ENCODE data around the gene NGB. TPM values are rescaled to one million over a fixed set of nuclear protein-coding genes. Genes with fewer than 3 reads are reported as not detected.

The NGB gene
- total and polyA plus RNA-seq, 2 of the 8 experiments (the other 6 are each of a cell fraction or from before 2014, with no cell fraction given) = 0.30 to 0.60 TPM

- no peak overlapping the region for H2BK20ac ChIP-seq (ENCODE audit: low read length)
- H3K4ac ChIP-seq (replicated peaks; ENCODE audit: insufficient read length, low read depth, low read length) = no peak overlapping the region
- H3K4me1 ChIP-seq (replicated peaks in 1 of 4; ENCODE audit: control insufficient read depth in 3 of 4, insufficient read depth in 4 of 4, low read length in 3 of 4) = no peaks in the 10 kb centered on the region
- no peak overlapping the region for H3K14ac ChIP-seq (ENCODE audit: insufficient read length)
- H3K27me3 ChIP-seq (replicated peaks in 1 of 4; ENCODE audit: control insufficient read depth in 3 of 4, extremely low read depth in 1 of 4, insufficient read depth in 3 of 4, low read length in 3 of 4) = no peaks in the 10 kb centered on the region
- no peak overlapping the region for H3K4me3 ChIP-seq (ENCODE audit: extremely low read depth in 1 of 4, insufficient read depth in 2 of 4, low read depth in 3 of 4, low read length in 4 of 4)
- H3K27ac ChIP-seq (ENCODE audit: low read depth, low read length) = no peak overlapping the region
- no peak overlapping the region for H4K5ac ChIP-seq (ENCODE audit: insufficient read length, low read depth, low read length)
- FAIRE-seq = no peak
- DNase-seq (ENCODE audit: low read depth in 1 of 2, low spot score in 2 of 2) = no peak
- ChIA-PET CTCF (ENCODE audit: partially characterized antibody) (interaction anchor here (0.9 to 3.2 kb wide), 8 partner anchors 11 to 107 kb away, joined by 3 to 13 read pairs (median 4); partner anchors contain the start of genes GSTZ1 and POMT2), POLR2A (ENCODE audit: partially characterized antibody) (no interaction called here)
- H3K56ac ChIP-seq (replicated peaks; ENCODE audit: insufficient read length, low read depth, low read length) = no peak overlapping the region
- H2BK15ac ChIP-seq (ENCODE audit: low read length) = no peak overlapping the region
- H2BK12ac ChIP-seq (ENCODE audit: low read depth, low read length) = no peak overlapping the region
- H2AK5ac ChIP-seq (ENCODE audit: low read depth, low read length) = no peak overlapping the region
- TF ChIP-seq, protein P1, sequence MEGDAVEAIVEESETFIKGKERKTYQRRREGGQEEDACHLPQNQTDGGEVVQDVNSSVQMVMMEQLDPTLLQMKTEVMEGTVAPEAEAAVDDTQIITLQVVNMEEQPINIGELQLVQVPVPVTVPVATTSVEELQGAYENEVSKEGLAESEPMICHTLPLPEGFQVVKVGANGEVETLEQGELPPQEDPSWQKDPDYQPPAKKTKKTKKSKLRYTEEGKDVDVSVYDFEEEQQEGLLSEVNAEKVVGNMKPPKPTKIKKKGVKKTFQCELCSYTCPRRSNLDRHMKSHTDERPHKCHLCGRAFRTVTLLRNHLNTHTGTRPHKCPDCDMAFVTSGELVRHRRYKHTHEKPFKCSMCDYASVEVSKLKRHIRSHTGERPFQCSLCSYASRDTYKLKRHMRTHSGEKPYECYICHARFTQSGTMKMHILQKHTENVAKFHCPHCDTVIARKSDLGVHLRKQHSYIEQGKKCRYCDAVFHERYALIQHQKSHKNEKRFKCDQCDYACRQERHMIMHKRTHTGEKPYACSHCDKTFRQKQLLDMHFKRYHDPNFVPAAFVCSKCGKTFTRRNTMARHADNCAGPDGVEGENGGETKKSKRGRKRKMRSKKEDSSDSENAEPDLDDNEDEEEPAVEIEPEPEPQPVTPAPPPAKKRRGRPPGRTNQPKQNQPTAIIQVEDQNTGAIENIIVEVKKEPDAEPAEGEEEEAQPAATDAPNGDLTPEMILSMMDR (IDR thresholded peaks at IDR 0.05; ENCODE audit: control extremely low read depth in 1 of 3, insufficient read depth in 1 of 3, low read depth in 1 of 3, low read length in 3 of 3) = no peak
- TF ChIP-seq, protein P2, sequence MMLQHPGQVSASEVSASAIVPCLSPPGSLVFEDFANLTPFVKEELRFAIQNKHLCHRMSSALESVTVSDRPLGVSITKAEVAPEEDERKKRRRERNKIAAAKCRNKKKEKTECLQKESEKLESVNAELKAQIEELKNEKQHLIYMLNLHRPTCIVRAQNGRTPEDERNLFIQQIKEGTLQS (IDR thresholded peaks at IDR 0.05; ENCODE audit: insufficient read depth, low read depth, low read length) = no peak
- TF ChIP-seq TCF12 (IDR thresholded peaks at IDR 0.05; ENCODE audit: low read depth, low read length) (no peak), USF2 (IDR thresholded peaks at IDR 0.05; ENCODE audit: low read length) (no peak), CEBPB (IDR thresholded peaks at IDR 0.05; ENCODE audit: low read depth, low read length) (no peak), TEAD4 (IDR thresholded peaks at IDR 0.05; ENCODE audit: low read depth, low read length) (no peak), GABPA (IDR thresholded peaks at IDR 0.05; ENCODE audit: borderline replicate concordance, insufficient read depth, low read length) (no peak)
- TF ChIP-seq, protein P3, sequence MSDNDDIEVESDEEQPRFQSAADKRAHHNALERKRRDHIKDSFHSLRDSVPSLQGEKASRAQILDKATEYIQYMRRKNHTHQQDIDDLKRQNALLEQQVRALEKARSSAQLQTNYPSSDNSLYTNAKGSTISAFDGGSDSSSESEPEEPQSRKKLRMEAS (IDR thresholded peaks at IDR 0.05) = no peak
- H4K20me1 ChIP-seq (replicated peaks in 1 of 2; ENCODE audit: control insufficient read depth in 1 of 2, insufficient read depth in 2 of 2, low read length in 2 of 2) = peaks cover 0 to 1% of the 10 kb centered on the region in 2 experiments
- 89% methylated on average over 12 of the region's 13 CpGs; no CpG with 5 or more reads in 1 of the 2 experiments for WGBS, 2 experiments (ENCODE audit: extremely low coverage in 1 of 2, insufficient coverage in 1 of 2, insufficient read length in 1 of 2, insufficient replicate concordance in 2 of 2, low coverage in 1 of 2, low lambda C conversion rate in 2 of 2, missing lambda C conversion rate in 1 of 2)
- no peaks in the 10 kb centered on the region for H3K9me3 ChIP-seq (ENCODE audit: insufficient read depth in 2 of 2, low read depth in 1 of 2, low read length in 1 of 2)
- H2BK5ac ChIP-seq (ENCODE audit: low read depth, low read length) = no peak overlapping the region
- H4K8ac ChIP-seq (ENCODE audit: extremely low read depth, insufficient read depth, low read length) = no peak overlapping the region
- no peaks in the 10 kb centered on the region for H3K23me2 ChIP-seq (ENCODE audit: low read depth, low read length)
- H3K9ac ChIP-seq (replicated peaks in 1 of 4; ENCODE audit: extremely low read depth in 1 of 4, low read depth in 3 of 4, low read length in 3 of 4) = no peak overlapping the region
- no peak overlapping the region for H3K23ac ChIP-seq (ENCODE audit: insufficient read length)
- no peaks in the 10 kb centered on the region for H3K79me1 ChIP-seq (ENCODE audit: low read depth, low read length)
- no peak overlapping the region for H3K4me2 ChIP-seq (ENCODE audit: insufficient read depth in 1 of 2, low read depth in 2 of 2, low read length in 2 of 2)
- no peak overlapping the region for H2AFZ ChIP-seq (ENCODE audit: low read length)
- H3K18ac ChIP-seq (ENCODE audit: extremely low read depth, low read length) = no peak overlapping the region
- no peak overlapping the region for H2BK120ac ChIP-seq (replicated peaks; ENCODE audit: low read depth, low read length)
- H3K79me2 ChIP-seq (ENCODE audit: control insufficient read depth in 1 of 2, insufficient read depth in 2 of 2, low read length in 2 of 2) = no peaks in the 10 kb centered on the region
- peaks cover 3 to 16% (median 15%) of the 10 kb centered on the region in 4 experiments; a peak in 5 of 8 replicates for H3K36me3 ChIP-seq (ENCODE audit: control insufficient read depth in 2 of 4, insufficient read depth in 4 of 4, low read length in 3 of 4)
- no peak overlapping the region for H4K91ac ChIP-seq (replicated peaks; ENCODE audit: insufficient read length, low read length)
These were observed 8.7 kb upstream of the NGB start for GRCh38 chr14:77279719-77280118.

Data from H1 (cell line).